Panc1 (cell line): ENCODE data around the gene PHRF1.

ENCODE experiments used
- POLR2AphosphoS5 ChIP-seq: IDR thresholded peaks from 2 replicates; pipeline ENCODE4 v1.6.1; 2012; ENCODE audit warnings: mild to moderate bottlenecking, low read depth, low read length, moderate library complexity
- TF ChIP-seq, protein P1 (sequence below), 2 experiments: IDR thresholded peaks; 2 replicates each; pipeline ENCODE4 v1.6.1; 2011 to 2012; ENCODE audit warnings: low read depth in 2 of 2, control low read depth in 1 of 2, low read length in 1 of 2, mild to moderate bottlenecking in 1 of 2, moderate library complexity in 1 of 2; ENCODE audit not compliant: insufficient read depth in 1 of 2
- TF ChIP-seq, protein P2 (sequence below): fragments of 450-650 bp; IDR thresholded peaks from 2 replicates; pipeline ENCODE4 v1.5.1; 2017; ENCODE audit warnings: mild to moderate bottlenecking

DNA sequence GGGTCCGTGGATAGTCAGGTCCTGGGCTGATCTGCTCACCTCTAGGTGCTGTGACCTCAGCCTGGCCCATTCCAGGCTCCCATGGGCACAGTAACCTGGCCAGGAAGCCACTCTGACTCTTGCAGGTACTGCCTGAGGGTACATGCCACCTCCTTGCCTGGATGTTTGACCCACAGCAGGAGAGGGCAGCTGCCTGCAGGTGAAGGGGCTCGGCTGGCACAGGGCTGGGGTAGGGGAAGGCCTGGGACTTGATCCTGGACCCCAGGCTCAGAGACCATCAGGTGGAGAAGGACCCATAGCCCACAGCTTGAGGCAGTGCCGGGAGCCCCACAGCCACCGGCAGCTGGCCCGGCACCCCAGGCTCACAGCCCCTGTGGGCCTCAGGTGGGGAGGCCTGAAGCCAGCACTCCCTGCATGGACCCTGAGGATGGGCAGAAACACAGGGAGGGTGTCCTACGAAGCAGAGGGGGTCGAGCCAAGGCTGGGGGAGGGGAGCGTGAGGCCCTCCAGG is 36.2 kb upstream of the PHRF1 start:
- no peak for TF ChIP-seq POLR2AphosphoS5
- TF ChIP-seq, protein P1, sequence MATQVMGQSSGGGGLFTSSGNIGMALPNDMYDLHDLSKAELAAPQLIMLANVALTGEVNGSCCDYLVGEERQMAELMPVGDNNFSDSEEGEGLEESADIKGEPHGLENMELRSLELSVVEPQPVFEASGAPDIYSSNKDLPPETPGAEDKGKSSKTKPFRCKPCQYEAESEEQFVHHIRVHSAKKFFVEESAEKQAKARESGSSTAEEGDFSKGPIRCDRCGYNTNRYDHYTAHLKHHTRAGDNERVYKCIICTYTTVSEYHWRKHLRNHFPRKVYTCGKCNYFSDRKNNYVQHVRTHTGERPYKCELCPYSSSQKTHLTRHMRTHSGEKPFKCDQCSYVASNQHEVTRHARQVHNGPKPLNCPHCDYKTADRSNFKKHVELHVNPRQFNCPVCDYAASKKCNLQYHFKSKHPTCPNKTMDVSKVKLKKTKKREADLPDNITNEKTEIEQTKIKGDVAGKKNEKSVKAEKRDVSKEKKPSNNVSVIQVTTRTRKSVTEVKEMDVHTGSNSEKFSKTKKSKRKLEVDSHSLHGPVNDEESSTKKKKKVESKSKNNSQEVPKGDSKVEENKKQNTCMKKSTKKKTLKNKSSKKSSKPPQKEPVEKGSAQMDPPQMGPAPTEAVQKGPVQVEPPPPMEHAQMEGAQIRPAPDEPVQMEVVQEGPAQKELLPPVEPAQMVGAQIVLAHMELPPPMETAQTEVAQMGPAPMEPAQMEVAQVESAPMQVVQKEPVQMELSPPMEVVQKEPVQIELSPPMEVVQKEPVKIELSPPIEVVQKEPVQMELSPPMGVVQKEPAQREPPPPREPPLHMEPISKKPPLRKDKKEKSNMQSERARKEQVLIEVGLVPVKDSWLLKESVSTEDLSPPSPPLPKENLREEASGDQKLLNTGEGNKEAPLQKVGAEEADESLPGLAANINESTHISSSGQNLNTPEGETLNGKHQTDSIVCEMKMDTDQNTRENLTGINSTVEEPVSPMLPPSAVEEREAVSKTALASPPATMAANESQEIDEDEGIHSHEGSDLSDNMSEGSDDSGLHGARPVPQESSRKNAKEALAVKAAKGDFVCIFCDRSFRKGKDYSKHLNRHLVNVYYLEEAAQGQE (IDR thresholded peaks at IDR 0.05; ENCODE audit: insufficient read depth in 1 of 2, low read depth in 2 of 2, low read length in 1 of 2) = no peak
- TF ChIP-seq, protein P2, sequence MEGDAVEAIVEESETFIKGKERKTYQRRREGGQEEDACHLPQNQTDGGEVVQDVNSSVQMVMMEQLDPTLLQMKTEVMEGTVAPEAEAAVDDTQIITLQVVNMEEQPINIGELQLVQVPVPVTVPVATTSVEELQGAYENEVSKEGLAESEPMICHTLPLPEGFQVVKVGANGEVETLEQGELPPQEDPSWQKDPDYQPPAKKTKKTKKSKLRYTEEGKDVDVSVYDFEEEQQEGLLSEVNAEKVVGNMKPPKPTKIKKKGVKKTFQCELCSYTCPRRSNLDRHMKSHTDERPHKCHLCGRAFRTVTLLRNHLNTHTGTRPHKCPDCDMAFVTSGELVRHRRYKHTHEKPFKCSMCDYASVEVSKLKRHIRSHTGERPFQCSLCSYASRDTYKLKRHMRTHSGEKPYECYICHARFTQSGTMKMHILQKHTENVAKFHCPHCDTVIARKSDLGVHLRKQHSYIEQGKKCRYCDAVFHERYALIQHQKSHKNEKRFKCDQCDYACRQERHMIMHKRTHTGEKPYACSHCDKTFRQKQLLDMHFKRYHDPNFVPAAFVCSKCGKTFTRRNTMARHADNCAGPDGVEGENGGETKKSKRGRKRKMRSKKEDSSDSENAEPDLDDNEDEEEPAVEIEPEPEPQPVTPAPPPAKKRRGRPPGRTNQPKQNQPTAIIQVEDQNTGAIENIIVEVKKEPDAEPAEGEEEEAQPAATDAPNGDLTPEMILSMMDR = no peak
